Neutrophil (primary cell): ENCODE results near the gene DNAH17.
A peak's percentile ranks its signal among the peaks of the same experiment; 100 is the strongest.

Experiments used
- H3K27ac ChIP-seq: fragments of 200-600 bp; sonication (generic); 2 replicates; pipeline ENCODE4 v1.5.1; 2016; ENCODE audit warnings: mild to moderate bottlenecking, moderate library complexity
- H3K27me3 ChIP-seq: fragments of 200-600 bp; sonication (generic); 2 replicates; pipeline ENCODE4 v1.6.0; 2016; ENCODE audit warnings: mild to moderate bottlenecking
- H3K36me3 ChIP-seq: fragments of 200-600 bp; sonication (generic); 2 replicates; pipeline ENCODE4 v1.5.1; 2017
- H3K4me1 ChIP-seq, 2 experiments: fragments of 200-600 bp in 1 of 2; sonication (generic) in 1 of 2; 1 replicate in 1 of 2; 2 replicates in 1 of 2; pipeline versions ENCODE4 v1.5.1 to v1.6.1; 2013 to 2016; ENCODE audit warnings: low read depth in 1 of 2, low read length in 1 of 2, mild to moderate bottlenecking in 1 of 2, moderate library complexity in 1 of 2; ENCODE audit not compliant: control insufficient read depth in 1 of 2, insufficient read depth in 1 of 2
- H3K4me3 ChIP-seq, 2 experiments: fragments of 200-600 bp in 1 of 2; sonication (generic) in 1 of 2; 1 replicate in 1 of 2; 2 replicates in 1 of 2; pipeline ENCODE4 v1.5.1; 2013 to 2016; ENCODE audit warnings: low read depth in 1 of 2, low read length in 1 of 2, mild to moderate bottlenecking in 1 of 2, moderate library complexity in 1 of 2
- H3K9me3 ChIP-seq: fragments of 200-600 bp; sonication (generic); 2 replicates; pipeline ENCODE4 v1.5.1; 2016
- CTCF ChIP-seq: fragments of 200-600 bp; sonication (generic); IDR thresholded peaks from 2 replicates; pipeline ENCODE4 v1.5.1; 2016; ENCODE audit warnings: antibody characterized with exemption

Gene DNAH17

GRCh38 chr17:78428836-78429617, 148.2 kb downstream of the DNAH17 start:
- Histone ChIP-seq H3K4me3 (no peak overlapping the region), H3K36me3 (peaks cover 77% of the 10 kb centered on the region), H3K27me3 (no peaks in the 10 kb centered on the region), H3K9me3 (no peaks in the 10 kb centered on the region), H3K27ac (no peak overlapping the region), H3K4me1 (peaks cover 12 to 16% of the 10 kb centered on the region in 2 experiments)
- no peak for TF ChIP-seq CTCF

GRCh38 chr17:78428025-78428575, 149.1 kb downstream of the DNAH17 start:
- no peak overlapping the region for H3K27ac ChIP-seq
- no peak for TF ChIP-seq CTCF
- H3K27me3 ChIP-seq, result no peaks in the 10 kb centered on the region
- no peaks in the 10 kb centered on the region for H3K9me3 ChIP-seq
- H3K4me1 ChIP-seq, result peaks cover 12 to 17% of the 10 kb centered on the region in 2 experiments
- no peak overlapping the region for H3K4me3 ChIP-seq
- H3K36me3 ChIP-seq, result peaks cover 86% of the 10 kb centered on the region

- TF ChIP-seq CTCF, result no peak
- Histone ChIP-seq H3K9me3 (no peaks in the 10 kb centered on the region), H3K27ac (no peak overlapping the region), H3K36me3 (peaks cover 96% of the 10 kb centered on the region), H3K27me3 (no peaks in the 10 kb centered on the region), H3K4me3 (no peak overlapping the region), H3K4me1 (peaks cover 17 to 26% of the 10 kb centered on the region in 2 experiments)
Measured at GRCh38 chr17:78427140-78427539, 150.1 kb downstream of the DNAH17 start.

GRCh38 chr17:78426293-78426879, 150.8 kb downstream of the DNAH17 start:
- no peaks in the 10 kb centered on the region for H3K27me3 ChIP-seq
- peaks cover 98% of the 10 kb centered on the region for H3K36me3 ChIP-seq
- H3K4me3 ChIP-seq, result no peak overlapping the region
- H3K4me1 ChIP-seq, result peaks cover 24 to 34% of the 10 kb centered on the region in 2 experiments
- TF ChIP-seq CTCF, result no peak
- H3K9me3 ChIP-seq, result no peaks in the 10 kb centered on the region
- H3K27ac ChIP-seq, result peak overlapping the region; percentile 55

- no peaks in the 10 kb centered on the region for H3K27me3 ChIP-seq
- H3K9me3 ChIP-seq, result no peaks in the 10 kb centered on the region
- H3K4me1 ChIP-seq, result peaks cover 34 to 44% of the 10 kb centered on the region in 2 experiments
- peaks cover 100% of the 10 kb centered on the region for H3K36me3 ChIP-seq
- TF ChIP-seq CTCF, result no peak
- peak overlapping the region; percentile 55 for H3K27ac ChIP-seq
- H3K4me3 ChIP-seq, result no peak overlapping the region
Measured at GRCh38 chr17:78425429-78425828, 151.8 kb downstream of the DNAH17 start.
